NCI-H146 treated with DMSO at 0.1 percent for 48 hours (cell line): ENCODE measurements around the gene TMEM161A.

Experiments
- DNase-seq: peaks from one replicate; lab custom pipeline; 2025; ENCODE audit not compliant: unreplicated experiment; lab: John Stamatoyannopoulos, UW

Gene TMEM161A

GRCh38 chr19:19098703-19099632 lies 39.3 kb downstream of the TMEM161A start:
- DNase-seq: no peak

GRCh38 chr19:19098084-19098702 lies 40.1 kb downstream of the TMEM161A start:
- DNase-seq: no peak

GRCh38 chr19:19096641-19097627 lies 41.3 kb downstream of the TMEM161A start:
- no peak for DNase-seq

- no peak for DNase-seq
These were observed 42.6 kb downstream of the TMEM161A start for GRCh38 chr19:19095691-19096090.

GRCh38 chr19:19094513-19094912 lies 43.8 kb downstream of the TMEM161A start:
- DNase-seq: no peak

GRCh38 chr19:19087676-19088075 lies 50.6 kb downstream of the TMEM161A start:
- no peak for DNase-seq

- DNase-seq: no peak
These were observed 54.7 kb downstream of the TMEM161A start for GRCh38 chr19:19083413-19084178.

GRCh38 chr19:19081642-19082151 lies 56.6 kb downstream of the TMEM161A start:
- DNase-seq: no peak

GRCh38 chr19:19079571-19079970 lies 58.7 kb downstream of the TMEM161A start:
- no peak for DNase-seq

- DNase-seq: no peak
These were observed 59.5 kb downstream of the TMEM161A start for GRCh38 chr19:19078801-19079200.

GRCh38 chr19:19077103-19077502 lies 61.2 kb downstream of the TMEM161A start:
- peak; percentile 95 for DNase-seq

GRCh38 chr19:19076476-19076875 lies 61.8 kb downstream of the TMEM161A start:
- no peak for DNase-seq

GRCh38 chr19:19075126-19075525 lies 63.2 kb downstream of the TMEM161A start:
- no peak for DNase-seq

GRCh38 chr19:19074196-19074882 lies 63.9 kb downstream of the TMEM161A start:
- peak; percentile 72 for DNase-seq

GRCh38 chr19:19071897-19072296 lies 66.4 kb downstream of the TMEM161A start:
- no peak for DNase-seq
